ENCODE results near the gene SLC24A3.

SLC24A3 gene

GRCh38 chr20:19466206-19466928, 253.9 kb downstream of the SLC24A3 start:
- H3K36me3 ChIP-seq (ENCODE audit: control insufficient read depth, insufficient read depth, low read length), result no peaks in the 10 kb centered on the region
- no peak overlapping the region for H3K4me3 ChIP-seq (replicated peaks; ENCODE audit: low read depth, low read length)
- no peaks in the 10 kb centered on the region; the same call in 1 of the 2 replicates for H3K27me3 ChIP-seq (replicated peaks; ENCODE audit: control insufficient read depth, insufficient read depth, low read length)
- no peak for DNase-seq (ENCODE audit: extremely low read depth, insufficient read length)
- TF ChIP-seq CTCF (IDR thresholded peaks at IDR 0.05; ENCODE audit: insufficient read depth, low read length, poor library complexity, severe bottlenecking), result no peak

- no peak for DNase-seq (ENCODE audit: extremely low read depth, insufficient read length)
- no peak overlapping the region for H3K4me3 ChIP-seq (replicated peaks; ENCODE audit: low read depth, low read length)
- no peaks in the 10 kb centered on the region for H3K36me3 ChIP-seq (ENCODE audit: control insufficient read depth, insufficient read depth, low read length)
- no peak for TF ChIP-seq CTCF (IDR thresholded peaks at IDR 0.05; ENCODE audit: insufficient read depth, low read length, poor library complexity, severe bottlenecking)
- H3K27me3 ChIP-seq (replicated peaks; ENCODE audit: control insufficient read depth, insufficient read depth, low read length), result no peaks in the 10 kb centered on the region; the same call in 1 of the 2 replicates
Measured at GRCh38 chr20:19473216-19473921, 260.9 kb downstream of the SLC24A3 start.

- TF ChIP-seq CTCF (IDR thresholded peaks at IDR 0.05; ENCODE audit: insufficient read depth, low read length, poor library complexity, severe bottlenecking), result no peak
- no peaks in the 10 kb centered on the region for H3K27me3 ChIP-seq (replicated peaks; ENCODE audit: control insufficient read depth, insufficient read depth, low read length)
Measured at GRCh38 chr20:19473922-19474286, 261.5 kb downstream of the SLC24A3 start.

GRCh38 chr20:19478320-19478895, 266.0 kb downstream of the SLC24A3 start:
- no peaks in the 10 kb centered on the region for H3K36me3 ChIP-seq (ENCODE audit: control insufficient read depth, insufficient read depth, low read length)
- DNase-seq (ENCODE audit: extremely low read depth, insufficient read length), result no peak
- TF ChIP-seq CTCF (IDR thresholded peaks at IDR 0.05; ENCODE audit: insufficient read depth, low read length, poor library complexity, severe bottlenecking), result no peak
- no peaks in the 10 kb centered on the region for H3K27me3 ChIP-seq (replicated peaks; ENCODE audit: control insufficient read depth, insufficient read depth, low read length)
- no peak overlapping the region for H3K4me3 ChIP-seq (replicated peaks; ENCODE audit: low read depth, low read length)

More at GRCh38 chr20:19473922-19474286, 261.5 kb downstream of the SLC24A3 start:
- no peak for DNase-seq (ENCODE audit: extremely low read depth, insufficient read length)
- Histone ChIP-seq H3K36me3 (ENCODE audit: control insufficient read depth, insufficient read depth, low read length) (no peaks in the 10 kb centered on the region), H3K4me3 (replicated peaks; ENCODE audit: low read depth, low read length) (no peak overlapping the region)

GRCh38 chr20:19482726-19483125, 270.3 kb downstream of the SLC24A3 start:
- DNase-seq (ENCODE audit: extremely low read depth, insufficient read length), result no peak
- Histone ChIP-seq H3K4me3 (replicated peaks; ENCODE audit: low read depth, low read length) (no peak overlapping the region), H3K36me3 (ENCODE audit: control insufficient read depth, insufficient read depth, low read length) (no peaks in the 10 kb centered on the region), H3K27me3 (replicated peaks; ENCODE audit: control insufficient read depth, insufficient read depth, low read length) (no peaks in the 10 kb centered on the region)
- no peak for TF ChIP-seq CTCF (IDR thresholded peaks at IDR 0.05; ENCODE audit: insufficient read depth, low read length, poor library complexity, severe bottlenecking)
